ENCODE results near the gene SIL1.
"Not testable (repeated sequence)": the region's sequence is repeated elsewhere in the genome, so short reads cannot be mapped to it uniquely, and the experiment has no call there.

SIL1 gene

GRCh38 chr5:139137697-139138096, 60.5 kb downstream of the SIL1 start:
- DNase-seq = no peak

GRCh38 chr5:139134906-139135305, 63.3 kb downstream of the SIL1 start:
- no peak for DNase-seq

GRCh38 chr5:139133282-139133681, 64.9 kb downstream of the SIL1 start:
- no peak for DNase-seq

GRCh38 chr5:139132515-139132914, 65.7 kb downstream of the SIL1 start:
- no peak for DNase-seq

- DNase-seq = no peak
Observed at GRCh38 chr5:139131921-139132432, 66.2 kb downstream of the SIL1 start.

GRCh38 chr5:139131465-139131864, 66.7 kb downstream of the SIL1 start:
- DNase-seq = no peak

- DNase-seq = no peak
Observed at GRCh38 chr5:139131062-139131461, 67.1 kb downstream of the SIL1 start.

DNA sequence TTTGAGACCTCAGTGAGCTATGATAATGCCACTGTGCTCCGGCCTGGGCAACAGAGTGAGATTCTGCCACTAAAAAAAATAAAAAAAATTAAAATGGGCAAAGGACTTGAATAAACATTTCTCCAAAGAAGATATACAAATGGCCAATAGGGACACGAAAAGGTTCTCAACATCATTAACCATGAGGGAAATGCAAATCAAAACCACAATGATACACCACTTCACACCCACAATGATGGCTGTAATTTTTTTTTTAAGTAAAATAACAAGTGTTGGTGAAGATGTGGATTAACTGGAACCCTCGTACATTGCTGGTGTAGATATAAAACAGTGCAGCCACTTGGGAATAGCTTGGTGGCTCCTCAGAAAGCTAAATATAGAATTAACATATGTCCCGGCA, 68.0 kb downstream of the SIL1 start:
- no peak for DNase-seq

DNA sequence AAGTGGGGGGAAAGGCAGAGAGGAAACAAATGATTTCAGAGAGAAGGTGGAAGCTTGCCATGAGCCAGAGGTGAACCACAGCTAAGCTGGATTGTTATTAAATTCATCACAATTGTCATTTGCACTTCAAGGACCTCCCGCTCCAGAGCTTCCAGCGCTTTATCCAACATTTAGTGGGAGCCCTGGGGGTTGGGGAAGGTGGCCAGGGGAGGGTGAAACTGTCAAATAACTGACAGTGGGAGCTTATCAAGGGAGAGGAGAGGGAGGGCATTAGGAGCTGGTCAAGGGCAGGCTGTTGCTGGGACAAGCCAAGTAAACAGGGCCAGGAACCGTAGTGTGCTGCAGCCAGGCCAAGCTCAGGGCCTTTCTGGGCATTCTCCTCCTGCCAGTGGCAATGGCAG, 71.5 kb downstream of the SIL1 start:
- DNase-seq = no peak

DNA sequence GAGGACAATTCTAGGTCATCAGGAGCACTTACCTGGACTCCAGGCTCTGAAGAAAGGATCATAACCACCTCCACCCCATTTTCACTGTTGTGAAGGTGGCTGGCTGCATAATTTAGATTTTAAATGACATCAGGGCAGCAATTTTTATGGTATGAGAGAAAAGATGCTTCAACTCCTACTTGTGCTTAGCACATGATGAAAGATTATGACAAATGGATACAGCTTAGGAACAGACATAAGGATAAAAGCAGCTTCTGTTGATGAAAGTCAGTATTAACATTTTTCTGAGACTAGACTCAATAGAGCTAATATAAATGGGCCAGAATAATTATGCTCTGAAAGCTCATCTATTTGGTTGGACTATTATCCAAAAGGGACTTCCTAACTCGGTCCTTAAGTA, 72.2 kb downstream of the SIL1 start:
- no peak for DNase-seq

- DNase-seq = no peak
Observed at GRCh38 chr5:139124774-139125520, 73.2 kb downstream of the SIL1 start.

GRCh38 chr5:139121120-139121519, 77.0 kb downstream of the SIL1 start:
- DNase-seq = no peak

DNA sequence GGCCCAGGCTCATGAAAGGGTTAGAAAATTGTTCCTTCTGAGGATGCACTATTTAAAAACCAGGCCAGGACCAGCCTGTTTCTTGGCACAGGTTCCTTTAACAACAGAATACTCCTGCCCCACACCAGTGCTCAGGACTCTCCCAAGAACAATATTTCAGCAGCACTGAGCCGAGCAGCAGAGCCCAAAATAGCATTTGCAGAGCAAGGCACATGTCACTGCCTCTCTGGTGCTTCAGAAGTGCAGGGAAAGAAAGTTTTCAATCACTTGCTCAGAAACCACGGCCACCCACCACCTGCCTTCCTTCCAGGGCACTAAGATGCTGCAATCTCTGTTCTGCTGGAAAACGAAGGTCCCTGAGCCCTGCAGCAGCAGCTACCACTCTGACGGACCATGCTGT, 77.6 kb downstream of the SIL1 start:
- DNase-seq = no peak

DNA sequence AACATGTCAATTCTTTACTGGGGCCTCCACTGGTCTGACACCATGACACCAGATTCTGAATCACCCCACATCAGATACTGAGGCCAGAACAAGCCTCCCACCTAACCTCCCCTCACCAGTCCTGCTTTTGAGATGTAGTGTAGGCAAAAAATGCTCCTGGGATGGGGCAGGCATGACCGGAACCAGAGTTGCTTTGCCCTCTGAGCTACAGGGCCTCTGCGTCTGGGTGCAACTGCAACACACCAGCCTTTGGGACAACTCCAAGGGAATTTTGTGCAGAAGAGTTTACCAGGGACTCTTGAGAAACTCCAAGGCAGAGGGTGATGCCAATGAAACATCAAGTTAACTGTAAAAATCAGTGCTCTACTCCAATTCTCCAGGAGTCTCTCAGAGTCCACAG, 79.4 kb downstream of the SIL1 start:
- DNase-seq = no peak

DNA sequence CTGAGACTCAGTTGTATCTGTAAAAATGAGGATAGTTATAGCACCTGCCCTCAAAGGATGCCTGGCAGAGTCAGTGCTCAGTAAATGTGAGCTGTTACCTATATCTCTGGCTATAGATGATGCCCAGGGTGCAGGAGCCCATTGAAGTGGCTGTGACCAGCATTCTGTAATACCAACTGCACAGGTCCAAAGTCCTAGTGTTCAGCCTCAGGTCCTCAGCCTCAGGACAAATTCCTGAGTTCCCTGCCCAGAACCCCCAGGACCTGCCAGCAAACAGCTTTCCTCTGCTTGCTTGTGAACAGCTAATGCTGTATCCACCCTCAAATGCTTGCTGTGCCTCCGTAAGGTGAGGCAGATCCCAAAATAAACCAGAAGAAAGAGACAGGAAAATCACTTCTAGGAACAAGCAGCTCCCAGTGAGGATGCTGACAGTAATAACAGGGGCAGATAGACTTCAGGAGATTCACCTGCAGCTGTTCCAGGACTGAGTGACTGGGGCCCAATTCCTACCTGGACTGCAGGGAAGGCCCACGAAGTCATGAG, 80.8 kb downstream of the SIL1 start:
- DNase-seq = no peak

DNA sequence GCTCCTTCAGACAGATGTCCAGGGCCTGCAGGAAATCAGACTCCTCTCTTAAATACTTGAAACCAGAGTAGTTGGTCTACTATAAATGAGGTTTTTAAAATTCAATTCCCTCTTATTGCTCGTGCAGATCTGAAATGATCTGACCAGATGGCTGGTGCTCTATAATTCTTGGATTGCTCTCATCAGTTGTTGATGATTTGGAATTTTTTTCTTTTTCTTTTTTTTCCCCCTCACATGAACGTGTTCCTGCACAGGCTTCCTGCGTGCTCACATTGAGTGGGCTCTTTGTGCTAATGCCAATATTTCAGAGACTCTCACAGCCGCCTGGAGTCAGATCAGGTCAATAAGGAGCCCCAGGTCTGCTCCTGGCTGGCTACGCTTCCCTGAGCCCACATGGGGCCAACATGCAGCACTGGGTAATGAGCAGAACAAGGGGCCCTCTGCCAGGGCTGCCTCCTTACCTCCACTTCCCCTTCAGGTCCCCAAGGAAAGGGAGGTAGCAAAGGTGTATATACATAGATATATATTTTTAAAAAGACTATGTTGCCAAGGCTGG, 82.0 kb downstream of the SIL1 start:
- no peak for DNase-seq

DNA sequence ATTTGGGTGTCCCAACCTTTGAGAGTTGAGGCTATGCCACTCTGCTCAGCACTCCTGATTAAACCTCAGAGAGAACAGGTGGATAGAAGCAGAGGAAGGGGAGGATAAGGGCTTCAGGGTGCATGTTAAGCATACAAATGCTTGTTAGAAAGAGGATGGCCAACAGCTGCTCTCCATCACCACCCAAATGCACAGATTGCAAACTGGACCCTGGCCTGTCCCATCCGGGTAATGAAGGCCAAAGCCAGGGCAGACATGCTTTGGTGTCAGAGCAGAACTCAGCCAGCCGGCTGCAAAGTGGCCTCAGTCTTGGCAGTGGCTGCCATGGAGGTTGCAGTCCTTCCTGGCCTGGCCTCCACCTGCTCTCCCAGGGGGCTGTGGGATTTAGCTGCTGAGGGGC, 84.3 kb downstream of the SIL1 start:
- no peak for DNase-seq

- not testable (repeated sequence) for DNase-seq
Observed at GRCh38 chr5:139112362-139112761, 85.8 kb downstream of the SIL1 start.

DNA sequence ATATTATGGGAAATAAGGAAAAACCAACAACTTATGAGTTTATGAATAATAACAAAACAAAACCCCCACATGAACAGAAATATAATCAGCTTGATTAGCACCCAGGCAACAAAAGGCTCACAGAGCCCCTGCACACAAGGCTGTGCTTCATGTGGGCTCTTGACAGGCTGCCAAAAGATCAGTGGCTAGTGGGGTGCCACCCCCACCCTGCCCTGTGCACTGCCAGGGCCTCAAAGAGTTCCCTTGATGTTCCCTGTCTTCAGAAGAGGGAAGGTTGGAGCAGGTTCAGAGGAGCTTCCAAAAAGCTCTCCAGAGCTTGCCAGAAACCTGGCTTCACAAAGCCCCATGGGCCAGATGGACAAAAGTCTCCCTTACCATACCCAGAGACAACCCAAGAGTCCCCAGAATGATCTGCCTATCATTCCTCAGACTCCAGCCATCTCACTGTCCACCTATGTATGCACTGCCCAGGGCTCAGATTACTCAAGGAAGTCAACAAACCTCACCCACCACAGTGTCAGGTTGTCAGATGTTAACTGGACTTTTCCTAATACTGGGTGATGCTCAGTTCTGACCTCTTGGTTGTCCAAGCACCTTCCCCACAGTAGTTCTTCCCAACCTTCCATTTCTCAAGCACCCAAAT, 87.5 kb downstream of the SIL1 start:
- DNase-seq = no peak

- no peak for DNase-seq
Observed at GRCh38 chr5:139108063-139108824, 89.9 kb downstream of the SIL1 start.

GRCh38 chr5:139105621-139106071, 92.5 kb downstream of the SIL1 start:
- no peak for DNase-seq

DNA sequence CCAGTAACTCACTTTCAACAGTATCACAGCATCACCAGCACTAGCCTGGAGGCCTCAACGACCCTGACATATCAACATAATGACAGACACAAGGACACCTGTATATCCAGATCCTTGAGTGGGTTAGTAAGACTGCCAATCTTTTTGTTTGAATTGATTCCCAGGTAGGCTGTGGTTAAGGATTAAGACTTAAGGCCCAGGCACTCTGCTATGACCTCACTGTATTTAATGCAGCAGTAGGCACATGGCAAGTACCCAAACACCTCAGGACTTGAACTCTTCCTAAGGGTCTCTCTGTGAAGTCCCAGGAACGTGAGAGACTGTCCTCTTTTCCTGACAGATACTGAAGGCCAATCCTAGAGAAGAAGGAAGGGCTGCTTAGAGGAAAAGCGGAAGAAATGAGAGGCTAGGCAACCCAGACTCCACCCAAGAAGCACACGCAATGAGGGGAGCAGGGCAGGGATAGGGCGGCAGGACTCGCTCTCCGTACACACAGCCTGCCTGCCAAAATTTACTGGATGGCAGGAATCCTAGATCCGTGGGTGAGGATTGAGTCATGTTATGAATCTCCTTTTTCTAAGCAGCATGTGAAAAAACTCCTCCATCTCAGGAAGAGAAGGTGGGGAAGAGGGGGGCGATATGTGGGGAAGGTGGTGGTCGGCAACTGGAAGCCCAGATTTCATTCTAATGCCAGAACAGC, 93.4 kb downstream of the SIL1 start:
- peak; percentile 23 for DNase-seq
